NT2/D1 (cell line): ENCODE data around the gene GABRA4.

Experiments used
- DNase-seq: peaks from one replicate; pipeline ENCODE4 v3.0.0-alpha.2; 2011; ENCODE audit warnings: low read depth, low spot score
- H3K27me3 ChIP-seq: 2 replicates; pipeline ENCODE4 v1.6.0; 2011; ENCODE audit warnings: mild to moderate bottlenecking; ENCODE audit not compliant: insufficient read length, insufficient read depth
- H3K36me3 ChIP-seq: 2 replicates; pipeline ENCODE4 v1.6.1; 2011; ENCODE audit warnings: mild to moderate bottlenecking, low read length, mixed read lengths; ENCODE audit not compliant: insufficient read depth, insufficient read length
- H3K4me1 ChIP-seq: 2 replicates; pipeline ENCODE4 v1.5.1; 2011; ENCODE audit not compliant: insufficient read depth, insufficient read length
- H3K4me3 ChIP-seq: 2 replicates; pipeline ENCODE4 v1.5.1; 2011; ENCODE audit warnings: low read depth; ENCODE audit not compliant: insufficient read length
- H3K9ac ChIP-seq: 2 replicates; pipeline ENCODE4 v1.6.0; 2011; ENCODE audit warnings: low read depth; ENCODE audit not compliant: insufficient read length
- H3K9me3 ChIP-seq: 2 replicates; pipeline ENCODE4 v1.5.1; 2011; ENCODE audit warnings: mild to moderate bottlenecking, low read length; ENCODE audit not compliant: insufficient read depth
- SUZ12 ChIP-seq: IDR thresholded peaks from 2 replicates; pipeline ENCODE4 v1.6.1; 2011; ENCODE audit not compliant: insufficient read length, insufficient read depth; ENCODE audit errors: extremely low read depth
- YY1 ChIP-seq: IDR thresholded peaks from 2 replicates; pipeline ENCODE4 v1.6.1; 2011; ENCODE audit not compliant: insufficient read length, insufficient read depth
- ZNF274 ChIP-seq: IDR thresholded peaks from 2 replicates; pipeline ENCODE4 v1.6.1; 2011; ENCODE audit warnings: mild to moderate bottlenecking, low read depth, low read length

Gene GABRA4

GRCh38 chr4:46979283-46979682, 14.1 kb downstream of the GABRA4 start:
- H3K27me3 ChIP-seq, result no peaks in the 10 kb centered on the region
- no peaks in the 10 kb centered on the region for H3K4me1 ChIP-seq
- no peak for DNase-seq
- H3K9ac ChIP-seq, result no peak overlapping the region
- no peak overlapping the region for H3K4me3 ChIP-seq
- no peaks in the 10 kb centered on the region for H3K36me3 ChIP-seq
- TF ChIP-seq ZNF274 (no peak), YY1 (no peak), SUZ12 (no peak)
- no peaks in the 10 kb centered on the region for H3K9me3 ChIP-seq

GRCh38 chr4:46977245-46977644, 16.1 kb downstream of the GABRA4 start:
- Histone ChIP-seq H3K4me1 (no peaks in the 10 kb centered on the region), H3K4me3 (no peak overlapping the region), H3K9me3 (no peaks in the 10 kb centered on the region), H3K9ac (no peak overlapping the region), H3K27me3 (no peaks in the 10 kb centered on the region), H3K36me3 (no peaks in the 10 kb centered on the region)
- TF ChIP-seq SUZ12, result no peak
- TF ChIP-seq ZNF274, result no peak
- TF ChIP-seq YY1, result no peak
- no peak for DNase-seq

- DNase-seq, result no peak
- H3K36me3 ChIP-seq, result no peaks in the 10 kb centered on the region
- H3K9ac ChIP-seq, result no peak overlapping the region
- TF ChIP-seq YY1 (no peak), ZNF274 (no peak), SUZ12 (no peak)
- H3K9me3 ChIP-seq, result no peaks in the 10 kb centered on the region
- no peaks in the 10 kb centered on the region for H3K4me1 ChIP-seq
- H3K27me3 ChIP-seq, result no peaks in the 10 kb centered on the region
- no peak overlapping the region for H3K4me3 ChIP-seq
These were observed 17.4 kb downstream of the GABRA4 start for GRCh38 chr4:46975812-46976553.

- Histone ChIP-seq H3K4me3 (no peak overlapping the region), H3K27me3 (no peaks in the 10 kb centered on the region), H3K9ac (no peak overlapping the region), H3K9me3 (no peaks in the 10 kb centered on the region), H3K36me3 (no peaks in the 10 kb centered on the region), H3K4me1 (no peaks in the 10 kb centered on the region)
- TF ChIP-seq SUZ12 (no peak), YY1 (no peak), ZNF274 (no peak)
- DNase-seq, result no peak
These were observed 18.4 kb downstream of the GABRA4 start for GRCh38 chr4:46974891-46975543.

GRCh38 chr4:46968847-46969246, 24.5 kb downstream of the GABRA4 start:
- Histone ChIP-seq H3K4me1 (no peaks in the 10 kb centered on the region), H3K27me3 (no peaks in the 10 kb centered on the region), H3K9ac (no peak overlapping the region), H3K4me3 (no peak overlapping the region), H3K9me3 (no peaks in the 10 kb centered on the region), H3K36me3 (no peaks in the 10 kb centered on the region)
- no peak for TF ChIP-seq YY1
- no peak for TF ChIP-seq SUZ12
- no peak for TF ChIP-seq ZNF274
- no peak for DNase-seq

GRCh38 chr4:46967631-46968030, 25.8 kb downstream of the GABRA4 start:
- H3K9ac ChIP-seq, result no peak overlapping the region
- H3K4me3 ChIP-seq, result no peak overlapping the region
- DNase-seq, result no peak
- no peaks in the 10 kb centered on the region for H3K36me3 ChIP-seq
- no peaks in the 10 kb centered on the region for H3K27me3 ChIP-seq
- no peaks in the 10 kb centered on the region for H3K9me3 ChIP-seq
- TF ChIP-seq ZNF274 (no peak), YY1 (no peak), SUZ12 (no peak)
- no peaks in the 10 kb centered on the region for H3K4me1 ChIP-seq

GRCh38 chr4:46958742-46959488, 34.5 kb downstream of the GABRA4 start:
- Histone ChIP-seq H3K36me3 (no peaks in the 10 kb centered on the region), H3K4me1 (no peaks in the 10 kb centered on the region), H3K9me3 (no peaks in the 10 kb centered on the region), H3K4me3 (no peak overlapping the region), H3K9ac (no peak overlapping the region), H3K27me3 (no peaks in the 10 kb centered on the region)
- TF ChIP-seq SUZ12, result no peak
- TF ChIP-seq ZNF274, result no peak
- TF ChIP-seq YY1, result no peak
- DNase-seq, result no peak
